Measurements from ENCODE around the gene METTL24.
A peak's percentile ranks its signal among the peaks of the same experiment; 100 is the strongest.

The METTL24 gene

DNA sequence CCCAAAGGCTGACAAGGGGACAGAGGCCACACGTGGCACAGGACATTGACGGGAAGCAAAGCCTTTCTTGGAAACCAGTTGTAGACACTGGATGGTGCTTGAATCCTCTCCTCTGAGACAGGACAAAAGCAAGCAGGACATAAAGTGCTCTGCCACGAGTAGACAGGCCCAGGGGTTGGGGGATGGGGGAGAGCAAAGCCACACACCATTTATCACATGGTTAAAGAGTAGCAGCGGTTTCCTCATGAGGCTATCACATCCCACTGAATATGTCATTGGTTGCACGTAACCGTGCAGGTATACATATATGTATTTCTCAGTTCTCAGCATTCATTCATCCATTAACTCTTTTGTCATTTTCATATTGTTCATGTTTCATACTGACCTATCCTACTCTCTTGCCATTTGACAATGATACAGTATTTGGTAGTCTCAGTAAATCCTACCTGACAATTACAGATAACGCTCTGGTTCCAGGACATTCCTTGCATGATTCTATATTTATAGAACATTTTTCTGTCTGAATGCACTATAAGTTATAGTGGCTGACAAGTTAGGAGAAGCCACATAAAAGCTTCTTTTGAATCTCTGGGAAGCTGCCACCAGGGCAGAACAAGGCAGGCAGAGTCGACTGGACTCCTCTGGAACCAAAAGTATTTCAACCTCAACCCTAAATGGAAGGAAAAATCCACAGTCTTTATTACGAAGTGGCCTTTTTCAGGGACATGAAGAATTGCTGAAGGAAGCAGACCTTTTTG, 23.5 kb downstream of the METTL24 start:
- peak; percentile 28 for DNase-seq (ENCODE audit: low read depth, low spot score)

DNA sequence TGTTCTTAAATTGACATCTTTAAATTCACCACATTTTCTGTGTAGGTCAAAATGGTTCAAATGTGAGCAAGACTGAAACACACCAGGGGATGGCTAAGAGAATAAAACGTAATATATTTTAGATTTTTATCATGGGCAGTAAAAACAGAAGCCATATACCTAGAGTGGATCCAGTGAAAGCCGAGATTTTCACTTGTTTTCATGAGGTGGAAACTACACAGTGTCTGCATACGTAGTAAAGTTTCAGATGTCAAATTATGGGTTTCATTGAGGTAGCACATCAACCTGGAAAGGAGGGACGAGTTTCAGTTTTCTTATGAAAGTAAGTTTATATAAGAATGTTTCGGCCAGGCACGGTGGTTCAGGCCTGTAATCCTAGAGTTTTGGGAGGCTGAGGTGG, 25.9 kb downstream of the METTL24 start:
- DNase-seq (ENCODE audit: low read depth, low spot score): no peak

DNA sequence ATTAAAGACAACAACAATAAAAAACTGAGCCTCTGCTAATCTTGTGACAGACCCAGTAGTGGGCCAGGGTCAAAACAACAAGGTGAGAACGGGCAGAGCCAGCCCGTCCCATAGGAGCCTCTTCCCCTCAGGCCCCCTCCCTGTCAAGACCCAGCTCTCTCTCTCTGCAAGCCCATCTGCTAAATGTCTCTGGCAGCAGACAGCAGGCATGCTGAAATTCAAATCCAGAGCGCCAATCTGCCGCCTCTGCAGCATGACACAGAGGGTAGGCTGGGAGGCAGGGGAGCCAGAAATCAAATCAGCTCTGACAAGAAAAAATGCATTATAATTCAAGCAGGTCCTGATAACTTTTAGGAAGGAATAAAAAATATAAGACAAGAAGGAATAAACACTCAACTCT, 26.3 kb downstream of the METTL24 start:
- DNase-seq (ENCODE audit: low read depth, low spot score): no peak

DNA sequence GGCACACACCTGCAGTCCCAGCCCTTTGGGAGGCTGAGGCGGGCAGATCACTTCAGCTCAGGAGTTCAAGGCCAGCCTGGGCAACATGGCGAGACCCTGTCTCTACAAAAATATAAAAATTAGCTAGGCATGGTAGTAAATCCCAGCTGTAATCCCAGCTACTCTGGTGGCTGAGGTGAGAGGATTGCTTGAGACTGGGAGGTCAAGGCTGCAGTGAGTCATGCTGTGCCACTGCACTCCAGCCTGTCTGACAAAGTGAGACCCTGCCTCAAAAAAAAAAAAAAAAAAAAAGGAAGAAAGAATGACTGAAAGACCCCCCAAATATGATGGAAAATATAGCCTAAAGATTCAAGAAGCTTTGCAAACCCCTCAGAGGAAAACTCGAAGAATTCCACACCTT, 26.8 kb downstream of the METTL24 start:
- DNase-seq (ENCODE audit: low read depth, low spot score): no peak

DNA sequence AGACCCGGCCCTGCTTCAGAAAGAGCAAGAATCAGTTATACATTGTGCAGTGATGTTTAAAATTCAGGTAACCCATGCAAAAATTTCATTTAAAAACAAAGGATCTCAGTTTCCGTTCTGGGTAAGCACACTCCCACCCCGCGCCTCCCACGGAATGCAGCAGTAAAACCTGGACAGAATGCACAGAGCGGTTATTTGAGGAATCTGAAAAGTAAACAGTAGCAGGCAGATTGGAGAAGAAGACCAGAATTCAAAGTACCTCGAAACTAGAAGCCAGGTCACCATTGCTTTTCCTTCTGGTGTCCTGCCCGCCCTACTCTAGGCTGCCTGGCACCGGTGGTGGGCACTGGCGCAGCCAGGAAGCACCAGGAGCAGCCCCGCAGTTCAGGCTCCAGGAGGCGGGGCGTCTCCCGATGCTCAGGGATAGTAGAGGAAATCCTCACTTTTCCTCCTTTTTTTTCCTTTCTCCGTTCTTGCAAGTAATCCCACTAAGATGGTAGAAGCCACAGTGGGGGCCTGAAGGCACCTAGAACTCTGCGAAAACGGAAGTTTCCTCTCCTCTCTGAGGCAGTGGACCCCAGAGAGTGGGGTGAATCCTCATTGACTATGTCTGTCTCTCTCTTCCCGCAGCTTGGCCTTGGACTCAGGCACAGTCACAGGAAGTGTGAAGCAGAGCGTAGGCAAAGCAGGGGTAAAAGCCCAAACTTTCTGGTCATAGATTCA, 28.3 kb downstream of the METTL24 start:
- DNase-seq (ENCODE audit: low read depth, low spot score): peak; percentile 41

DNA sequence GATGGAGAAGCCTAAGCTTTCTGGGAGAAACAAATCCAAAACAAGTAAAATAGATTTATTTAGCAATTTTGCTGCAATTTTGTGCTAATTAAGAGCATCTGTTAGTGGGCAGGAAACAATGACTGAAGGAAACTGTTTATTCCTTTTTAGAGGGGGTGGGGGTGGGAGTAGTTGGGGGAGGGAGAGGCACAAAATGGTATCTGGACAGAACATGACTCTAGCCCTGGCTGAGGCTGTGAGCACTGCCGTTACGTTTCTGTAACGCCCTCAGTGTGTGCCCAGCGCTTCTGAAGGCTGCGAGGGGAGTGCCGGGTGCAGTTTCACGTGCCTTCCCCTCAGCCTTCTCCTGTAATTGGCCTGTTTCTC, 28.8 kb downstream of the METTL24 start:
- no peak for DNase-seq (ENCODE audit: low read depth, low spot score)

DNA sequence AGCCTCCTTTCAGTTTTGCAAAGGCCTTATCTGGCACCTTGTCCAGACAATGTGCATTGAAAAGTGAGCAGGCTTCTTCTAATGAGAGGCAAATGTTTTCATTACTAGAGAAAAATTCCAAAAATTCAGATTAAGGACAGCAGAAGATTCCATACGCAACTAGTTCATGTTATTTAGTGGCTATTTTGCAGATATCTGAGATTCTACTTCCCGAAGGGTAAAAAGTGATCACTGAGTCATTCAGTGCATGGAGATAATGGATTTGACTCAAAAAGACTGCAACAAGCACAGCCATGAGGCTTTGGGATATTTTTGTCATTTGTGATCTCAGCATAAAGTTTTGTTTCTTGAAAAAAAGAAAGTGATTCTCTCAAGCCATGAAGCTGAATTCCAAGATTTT, 29.9 kb downstream of the METTL24 start:
- peak; percentile 29 for DNase-seq (ENCODE audit: low read depth, low spot score)

DNA sequence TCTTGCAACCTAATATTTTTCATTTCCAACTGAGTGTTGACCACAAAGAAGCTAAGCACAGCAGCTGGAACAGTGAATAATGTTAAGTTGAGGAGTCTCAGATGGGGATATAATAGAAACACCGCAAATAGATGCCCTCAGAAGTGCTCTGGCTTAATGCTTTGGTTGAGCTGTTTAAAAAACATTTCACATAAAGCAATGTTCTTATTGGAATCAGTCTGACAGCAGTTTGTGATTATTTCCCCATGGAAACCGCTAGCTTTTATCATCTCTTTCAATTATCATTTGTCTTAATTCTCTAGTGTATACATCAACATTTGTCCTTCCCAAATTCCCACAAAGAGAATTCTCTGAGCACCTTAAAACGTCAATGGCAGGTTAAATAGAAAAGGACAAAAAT, 30.8 kb downstream of the METTL24 start:
- no peak for DNase-seq (ENCODE audit: low read depth, low spot score)

DNA sequence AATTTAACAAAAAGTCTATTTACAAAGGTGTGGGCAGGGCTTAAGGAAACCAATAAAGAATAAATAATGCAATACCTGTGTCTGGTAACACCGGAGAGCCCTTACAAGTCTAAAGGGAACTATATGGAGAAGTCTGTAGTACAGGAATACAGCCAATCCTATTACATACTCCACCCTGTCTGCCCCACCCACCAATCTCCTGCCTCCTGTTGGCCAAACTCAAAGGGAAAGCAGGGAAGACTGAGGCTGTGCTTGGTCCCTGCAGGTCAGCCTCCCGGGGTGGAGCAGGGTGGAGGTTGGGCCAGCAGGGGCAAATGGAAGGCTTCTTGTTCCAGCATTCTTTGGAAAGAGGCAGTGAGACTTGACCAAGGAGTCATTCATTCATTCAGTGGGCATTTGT, 31.5 kb downstream of the METTL24 start:
- no peak for DNase-seq (ENCODE audit: low read depth, low spot score)

DNA sequence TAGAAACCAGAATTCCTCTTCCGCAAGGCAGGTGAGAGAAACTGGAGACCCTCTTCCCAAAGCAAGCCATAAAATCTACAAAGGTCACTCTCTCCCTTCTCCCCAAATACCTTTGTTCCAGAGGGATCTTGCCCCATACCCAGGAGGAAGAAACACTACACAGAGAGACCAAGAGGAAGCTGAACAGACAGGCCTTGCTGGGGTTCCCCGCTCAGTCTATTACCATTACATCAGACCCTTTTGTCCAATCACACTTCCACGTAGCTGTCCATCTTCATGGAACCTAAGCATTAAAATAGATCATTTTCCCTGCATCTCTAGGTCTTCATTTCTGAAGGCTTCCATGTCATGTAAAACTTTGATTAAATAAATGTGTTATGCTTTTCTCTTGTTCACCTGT, 32.1 kb downstream of the METTL24 start:
- DNase-seq (ENCODE audit: low read depth, low spot score): no peak

DNA sequence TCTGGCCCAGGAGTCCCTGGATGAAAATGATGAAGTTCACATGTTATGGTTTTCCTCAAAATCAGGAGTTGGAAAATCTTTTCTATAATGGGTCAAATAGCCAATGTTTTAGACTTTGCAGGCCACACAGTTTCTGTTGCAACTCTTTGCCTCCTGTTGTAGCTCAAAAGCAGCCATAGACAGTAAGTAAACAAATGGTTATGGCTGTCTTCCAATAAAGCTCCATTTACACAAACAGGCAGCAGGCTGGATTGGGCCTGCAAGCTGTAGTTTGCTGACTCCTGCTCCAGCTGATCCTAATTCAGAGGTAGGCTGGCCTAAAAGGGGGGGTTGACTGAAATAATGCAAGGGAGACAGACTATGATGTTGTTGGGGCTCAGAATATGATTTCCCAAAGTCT, 33.0 kb downstream of the METTL24 start:
- DNase-seq (ENCODE audit: low read depth, low spot score): peak; percentile 58

DNA sequence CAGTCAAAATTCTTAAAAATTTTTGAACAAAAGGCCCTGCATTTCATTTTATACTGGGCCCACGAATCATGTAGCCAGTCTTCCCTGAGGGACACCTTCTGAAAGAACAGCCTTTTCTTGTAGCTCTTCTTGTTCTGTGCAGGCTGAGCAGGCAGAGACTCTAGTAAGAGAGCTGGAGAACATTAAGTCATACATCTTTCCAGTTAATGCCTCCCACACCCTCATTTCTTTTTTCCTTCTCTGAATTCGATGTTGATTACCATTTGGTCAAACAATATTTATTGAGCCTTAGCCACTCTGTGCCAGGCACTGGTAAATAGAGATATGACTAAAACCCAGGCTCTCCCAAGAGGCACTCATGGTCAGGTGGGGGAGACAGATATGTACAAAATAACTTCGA, 33.6 kb downstream of the METTL24 start:
- no peak for DNase-seq (ENCODE audit: low read depth, low spot score)

DNA sequence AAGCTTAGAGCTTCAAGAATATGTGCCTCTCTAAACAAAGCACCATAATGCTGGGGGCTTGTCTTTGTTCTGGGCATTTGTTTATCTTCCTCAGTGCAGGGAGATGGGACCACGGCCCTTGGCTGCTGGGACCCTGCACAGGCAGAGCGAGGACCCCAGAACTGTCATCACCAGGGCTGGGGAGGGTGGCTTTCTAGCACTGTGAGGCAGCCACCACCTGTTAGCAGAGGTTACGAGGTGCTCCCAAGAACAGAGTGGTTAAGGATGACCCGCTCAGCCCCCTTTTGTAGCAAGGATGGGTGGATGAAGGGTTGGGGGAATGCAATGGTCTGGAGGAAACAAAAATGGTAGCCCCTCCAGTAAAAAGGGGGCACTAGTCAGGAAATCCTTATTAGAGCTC, 34.9 kb downstream of the METTL24 start:
- no peak for DNase-seq (ENCODE audit: low read depth, low spot score)

DNA sequence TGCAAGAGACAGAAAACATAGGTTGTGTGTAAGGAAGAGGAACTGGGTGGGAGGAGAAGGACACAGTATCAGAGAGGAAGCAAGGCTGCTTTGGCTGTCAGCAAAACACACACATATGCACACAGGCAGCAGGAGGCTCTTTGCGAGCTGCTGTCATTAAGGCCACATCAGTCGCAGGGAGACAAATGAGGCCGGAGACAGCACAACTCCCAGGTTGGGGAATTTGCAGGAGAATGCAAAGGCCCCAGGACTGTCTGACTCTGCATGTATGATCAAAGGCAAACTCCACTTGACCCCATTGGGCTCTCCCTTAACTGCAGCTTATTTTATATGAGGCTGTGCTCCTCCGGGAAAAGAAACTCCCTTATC, 35.3 kb downstream of the METTL24 start:
- no peak for DNase-seq (ENCODE audit: low read depth, low spot score)

DNA sequence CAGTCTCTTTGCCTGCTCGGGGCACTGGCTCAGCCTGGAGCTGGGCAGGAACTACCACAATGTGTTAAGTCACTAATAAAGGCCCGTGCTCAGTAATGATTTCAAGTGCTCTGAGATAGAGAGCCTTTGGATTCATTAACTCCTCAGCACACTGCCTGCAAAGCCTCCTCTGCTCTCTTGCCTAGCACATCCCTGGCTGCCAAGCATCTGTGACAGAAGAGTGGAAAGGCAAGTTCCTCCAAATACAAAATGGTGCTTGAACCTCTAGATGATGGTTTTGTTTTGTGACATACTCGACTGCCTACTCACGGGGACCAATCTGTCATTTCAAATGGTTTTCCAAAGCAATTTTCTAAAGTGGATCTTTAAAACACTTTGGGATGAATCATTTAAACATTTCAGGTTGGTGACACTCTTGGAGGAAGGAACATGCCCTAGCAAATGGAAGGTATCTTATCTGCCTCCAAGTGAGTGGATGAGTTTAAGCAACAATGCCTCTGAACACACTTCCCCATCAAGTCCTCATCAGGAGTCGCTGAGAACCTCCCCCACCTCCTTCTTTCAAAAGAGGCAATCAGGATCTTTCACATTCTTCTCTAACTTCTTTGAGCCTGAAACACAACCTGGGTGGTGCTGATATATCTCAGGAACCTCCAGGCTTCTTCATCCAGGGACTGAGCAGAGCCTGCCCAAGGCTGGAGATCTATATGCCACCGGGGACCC, 35.8 kb downstream of the METTL24 start:
- DNase-seq (ENCODE audit: low read depth, low spot score): no peak

DNA sequence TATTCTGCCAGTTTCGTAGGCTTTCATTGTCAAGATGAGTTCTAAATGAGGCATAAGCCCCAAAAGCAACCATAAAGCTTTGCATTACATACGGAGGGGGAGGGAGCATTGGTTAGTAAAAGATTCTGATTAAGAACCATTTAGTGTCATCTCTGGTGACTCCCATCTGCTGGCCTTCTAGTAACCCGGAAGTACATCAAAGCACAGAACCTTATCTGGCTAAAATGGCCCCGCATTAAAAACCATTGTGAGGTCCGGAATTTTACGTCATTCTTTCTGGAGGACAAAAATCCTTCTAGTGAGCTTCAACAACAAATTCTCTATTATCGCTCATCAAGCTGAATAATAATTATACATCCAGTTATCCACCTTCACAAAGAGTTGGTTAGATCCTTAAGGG, 37.8 kb downstream of the METTL24 start:
- DNase-seq (ENCODE audit: low read depth, low spot score): no peak

DNA sequence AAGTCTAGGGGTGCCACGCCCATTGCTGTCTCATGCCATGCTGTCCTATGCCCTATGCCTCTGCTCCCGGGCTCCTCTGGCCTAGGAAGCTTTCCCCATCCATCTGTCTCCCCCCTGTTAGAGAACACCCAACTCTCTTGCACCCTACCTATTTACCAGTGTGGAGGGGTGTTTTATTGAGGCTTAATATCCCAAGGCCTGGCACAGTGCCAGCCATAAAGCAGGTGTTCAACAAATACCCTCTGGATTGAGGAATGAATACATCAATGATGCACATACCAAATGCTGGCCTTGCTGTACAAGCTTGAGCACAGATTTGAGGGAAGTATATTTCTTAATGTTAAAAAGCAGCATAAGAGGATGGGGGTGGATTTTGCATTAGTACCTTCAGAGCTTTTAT, 38.3 kb downstream of the METTL24 start:
- DNase-seq (ENCODE audit: low read depth, low spot score): no peak

DNA sequence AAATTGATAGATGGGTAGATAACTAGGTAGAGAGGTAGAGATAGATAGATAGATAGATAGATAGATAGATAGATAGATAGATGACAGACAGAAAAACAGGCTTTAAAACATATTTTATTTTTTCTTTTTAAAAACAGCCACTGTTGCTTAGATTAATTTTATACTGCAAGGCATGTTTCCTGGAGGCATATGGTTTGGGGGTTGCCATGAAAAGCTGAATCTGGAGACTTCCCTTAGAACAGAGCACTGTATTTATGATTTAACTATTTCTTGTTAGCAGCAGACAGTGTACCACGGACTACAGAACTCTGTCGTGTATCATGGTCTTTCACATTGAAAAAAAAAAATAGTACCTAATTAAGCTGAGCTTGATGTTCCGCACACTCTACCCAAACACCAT, 38.8 kb downstream of the METTL24 start:
- no peak for DNase-seq (ENCODE audit: low read depth, low spot score)

DNA sequence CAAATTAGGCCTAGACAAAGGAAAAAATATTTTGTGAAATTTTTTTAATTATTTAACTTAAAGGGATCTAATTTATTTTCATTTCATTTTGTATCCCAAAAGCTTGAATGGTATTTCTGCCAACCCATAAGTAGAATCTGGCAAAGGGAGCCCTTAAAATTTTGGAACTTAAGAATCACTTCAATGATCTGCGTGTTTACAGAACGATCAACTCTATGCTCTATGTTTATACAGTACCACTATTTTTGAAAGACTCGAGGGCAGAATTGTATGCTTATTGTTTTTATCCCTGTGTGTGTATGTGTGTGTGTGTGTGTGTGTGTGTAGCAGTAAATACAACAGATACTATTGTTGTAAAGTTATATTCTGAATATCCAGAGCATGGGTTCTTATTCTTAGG, 39.2 kb downstream of the METTL24 start:
- DNase-seq (ENCODE audit: low read depth, low spot score): no peak

DNA sequence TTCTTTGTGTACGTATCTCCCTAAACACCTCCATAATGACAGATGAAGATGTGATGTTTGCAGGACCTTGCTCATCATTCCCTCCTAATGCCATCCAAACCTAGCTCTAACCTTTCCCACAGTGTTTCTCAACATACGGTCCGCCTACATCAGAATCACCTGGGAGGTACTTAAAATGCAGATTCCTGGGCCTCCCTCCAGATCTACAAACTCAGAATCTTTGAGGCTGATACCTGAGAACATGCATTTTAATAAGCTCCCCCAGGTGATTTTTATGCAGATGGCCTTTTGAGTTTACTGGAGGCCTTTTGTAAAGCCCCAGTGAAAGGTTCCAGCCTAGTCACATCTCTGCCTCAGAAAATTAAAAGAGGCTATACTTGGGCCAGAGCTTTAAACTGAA, 40.5 kb downstream of the METTL24 start:
- no peak for DNase-seq (ENCODE audit: low read depth, low spot score)

DNA sequence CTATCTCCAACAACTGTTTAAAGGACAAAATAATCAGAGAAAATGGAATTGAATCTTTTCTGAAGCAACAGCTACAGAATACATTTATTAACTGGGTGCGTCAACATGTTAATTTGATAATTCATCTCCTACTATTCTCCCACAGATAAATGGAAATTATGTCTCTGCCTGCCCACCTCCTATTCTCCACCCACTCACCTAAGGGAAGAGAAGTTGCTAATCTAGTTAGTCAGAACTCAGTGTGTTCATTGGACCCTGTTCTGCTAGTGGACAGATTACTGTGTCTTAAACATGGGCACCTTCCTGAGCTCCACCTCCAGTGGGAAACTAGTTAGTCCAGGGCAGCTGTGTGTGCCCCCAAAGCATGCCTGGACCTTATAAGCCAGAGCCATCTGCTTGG, 41.0 kb downstream of the METTL24 start:
- DNase-seq (ENCODE audit: low read depth, low spot score): no peak

DNA sequence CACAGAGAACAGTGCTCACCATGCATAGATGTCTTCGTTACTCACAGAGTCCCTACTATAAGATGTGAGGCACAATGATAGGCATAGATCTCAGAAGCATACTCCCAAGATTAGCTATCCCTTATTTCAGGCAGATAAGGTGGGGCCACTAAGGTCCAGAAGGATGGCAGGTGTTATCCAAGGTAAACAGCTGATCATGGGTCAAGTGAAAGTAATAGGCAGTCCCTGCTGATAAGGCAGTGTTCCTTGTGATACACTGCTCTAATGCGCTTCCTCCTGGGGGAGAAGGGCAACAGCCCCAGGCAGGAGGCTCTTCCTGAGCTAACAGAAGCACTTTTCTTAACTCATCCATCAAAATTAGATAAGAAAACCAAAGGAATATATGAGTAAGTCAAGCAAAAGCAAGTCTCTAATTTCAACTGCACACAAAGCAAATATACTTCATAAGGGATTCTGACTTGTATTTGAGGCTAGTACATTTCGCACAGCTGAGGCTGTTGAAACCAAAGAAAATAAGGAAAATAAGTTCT, 42.2 kb downstream of the METTL24 start:
- DNase-seq (ENCODE audit: low read depth, low spot score): no peak
